ENCODE measurements around the gene CRYL1.

DNA sequence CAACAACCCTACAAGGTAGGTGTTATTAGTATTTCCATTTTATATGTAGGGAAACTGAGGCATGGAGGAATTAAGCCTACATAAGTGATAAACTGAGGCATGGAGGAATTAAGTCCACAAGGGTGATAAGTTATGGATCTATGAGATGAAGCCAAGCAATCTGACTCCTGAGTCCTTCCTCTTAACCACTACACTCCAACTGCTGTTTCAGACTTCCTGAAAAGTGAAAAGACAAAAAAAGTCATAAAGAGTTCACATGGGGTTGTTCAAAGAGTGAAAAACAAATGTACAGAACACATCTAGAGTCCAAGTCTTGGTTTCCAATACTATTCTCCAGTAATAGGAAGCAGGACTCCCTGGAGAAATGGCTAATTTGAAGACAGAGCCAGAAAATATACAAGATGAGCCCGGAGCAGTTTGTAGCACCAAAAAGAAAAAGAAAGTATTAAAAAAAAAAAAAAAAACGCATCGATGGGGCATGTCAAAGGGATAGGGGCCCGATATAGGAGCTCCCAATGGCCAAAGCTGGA, 12.1 kb downstream of the CRYL1 start:
- TF ChIP-seq POLR2A (IDR thresholded peaks at IDR 0.05; ENCODE audit: extremely low read depth, insufficient read length) (no peak), MYC (IDR thresholded peaks at IDR 0.05; ENCODE audit: low read depth, low read length) (no peak)
- TF ChIP-seq, protein P1, sequence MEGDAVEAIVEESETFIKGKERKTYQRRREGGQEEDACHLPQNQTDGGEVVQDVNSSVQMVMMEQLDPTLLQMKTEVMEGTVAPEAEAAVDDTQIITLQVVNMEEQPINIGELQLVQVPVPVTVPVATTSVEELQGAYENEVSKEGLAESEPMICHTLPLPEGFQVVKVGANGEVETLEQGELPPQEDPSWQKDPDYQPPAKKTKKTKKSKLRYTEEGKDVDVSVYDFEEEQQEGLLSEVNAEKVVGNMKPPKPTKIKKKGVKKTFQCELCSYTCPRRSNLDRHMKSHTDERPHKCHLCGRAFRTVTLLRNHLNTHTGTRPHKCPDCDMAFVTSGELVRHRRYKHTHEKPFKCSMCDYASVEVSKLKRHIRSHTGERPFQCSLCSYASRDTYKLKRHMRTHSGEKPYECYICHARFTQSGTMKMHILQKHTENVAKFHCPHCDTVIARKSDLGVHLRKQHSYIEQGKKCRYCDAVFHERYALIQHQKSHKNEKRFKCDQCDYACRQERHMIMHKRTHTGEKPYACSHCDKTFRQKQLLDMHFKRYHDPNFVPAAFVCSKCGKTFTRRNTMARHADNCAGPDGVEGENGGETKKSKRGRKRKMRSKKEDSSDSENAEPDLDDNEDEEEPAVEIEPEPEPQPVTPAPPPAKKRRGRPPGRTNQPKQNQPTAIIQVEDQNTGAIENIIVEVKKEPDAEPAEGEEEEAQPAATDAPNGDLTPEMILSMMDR (IDR thresholded peaks at IDR 0.05; ENCODE audit: low read depth, low read length) = no peak
- TF ChIP-seq, protein P2, sequence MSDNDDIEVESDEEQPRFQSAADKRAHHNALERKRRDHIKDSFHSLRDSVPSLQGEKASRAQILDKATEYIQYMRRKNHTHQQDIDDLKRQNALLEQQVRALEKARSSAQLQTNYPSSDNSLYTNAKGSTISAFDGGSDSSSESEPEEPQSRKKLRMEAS (IDR thresholded peaks at IDR 0.05; ENCODE audit: low read depth, low read length) = no peak

All from NB4 (cell line).